B cell (primary cell): ENCODE results near the gene KCNH8.

Experiments used
- CTCF ChIP-seq: fragments of 200-600 bp; IDR thresholded peaks from one replicate; pipeline ENCODE4 v1.8.0; 2022; ENCODE audit warnings: antibody characterized with exemption, mild to moderate bottlenecking
- EZH2 ChIP-seq: IDR thresholded peaks from 2 replicates; pipeline ENCODE4 v1.6.1; 2012; ENCODE audit warnings: borderline replicate concordance, low read depth, mild to moderate bottlenecking, moderate library complexity, low read length; ENCODE audit not compliant: insufficient read depth, poor library complexity, severe bottlenecking

GRCh38 chr3:19488939-19489338 lies 340.6 kb downstream of the KCNH8 start:
- no peak for TF ChIP-seq CTCF
- TF ChIP-seq EZH2 = no peak
